NCI-H2196 (cell line): ENCODE data around the gene JAK3.
"Not testable (repeated sequence)": the region's sequence is repeated elsewhere in the genome, so short reads cannot be mapped to it uniquely, and the experiment has no call there.

Experiments
- DNase-seq: peaks from one replicate; lab custom pipeline; 2025; ENCODE audit not compliant: unreplicated experiment; lab: John Stamatoyannopoulos, UW

JAK3 gene

GRCh38 chr19:17778968-17779929 lies 68.5 kb downstream of the JAK3 start:
- peak; percentile 46 for DNase-seq

- DNase-seq: peak; percentile 71
Observed at GRCh38 chr19:17778251-17778967, 69.4 kb downstream of the JAK3 start.

GRCh38 chr19:17777840-17778239 lies 69.9 kb downstream of the JAK3 start:
- DNase-seq: not testable (repeated sequence)

- no peak for DNase-seq
Observed at GRCh38 chr19:17775991-17776803, 71.6 kb downstream of the JAK3 start.

DNA sequence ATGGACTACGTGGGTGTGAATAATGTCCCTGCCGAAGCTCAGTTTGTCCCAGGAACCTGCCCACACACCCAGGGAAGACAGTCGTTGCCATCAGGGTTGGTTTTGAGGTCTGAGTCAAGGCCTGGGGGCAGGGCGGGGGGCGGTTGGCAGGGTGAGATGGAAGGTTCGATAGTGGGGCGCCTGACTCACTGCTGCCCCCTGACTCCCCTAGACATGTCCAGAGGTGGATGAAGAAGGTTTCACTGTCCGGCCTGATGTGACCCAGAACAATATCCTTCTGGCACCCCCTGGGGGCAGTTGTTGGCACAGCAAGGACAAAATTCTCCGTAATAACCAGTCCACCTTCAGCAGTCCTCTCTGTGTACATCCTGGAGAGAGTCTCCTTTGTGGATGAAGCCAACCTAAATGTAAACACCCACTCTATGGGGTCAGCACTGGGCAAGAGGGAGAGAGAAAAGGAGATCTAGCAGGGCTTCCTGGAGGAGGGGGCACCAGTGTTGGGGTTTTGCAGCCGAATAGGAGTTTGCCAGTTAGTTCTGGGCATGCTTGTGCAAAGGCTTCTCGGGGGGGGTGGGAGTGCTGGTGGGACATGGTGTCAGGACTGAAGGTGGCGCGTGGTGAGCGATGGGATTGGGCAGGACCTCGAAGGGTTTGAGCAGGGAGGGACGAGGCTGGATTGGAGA lies 72.4 kb downstream of the JAK3 start:
- DNase-seq: peak; percentile 42
